Tibial nerve (tissue), 4 donors: ENCODE data around the gene BNIP5.

Experiments
- EP300 ChIP-seq, 2 donors: sonication (generic); formaldehyde crosslinking; IDR thresholded peaks; one replicate each; pipeline ENCODE4 v1.6.1; 2017; ENCODE audit warnings: antibody characterized with exemption in 2 of 2, mild to moderate bottlenecking in 1 of 2
- POLR2A ChIP-seq, 2 donors: fragments of 450-650 bp; IDR thresholded peaks; one replicate each; pipeline ENCODE4 v1.6.1; 2017; ENCODE audit warnings: antibody characterized with exemption in 2 of 2, mild to moderate bottlenecking in 2 of 2, moderate library complexity in 2 of 2
- TF ChIP-seq, protein P1 (sequence below), 5 experiments: fragments of 200-600 bp in 3 of 5; fragments of 450-650 bp in 2 of 5; sonication (generic) in 3 of 5; IDR thresholded peaks; one replicate each; pipeline ENCODE4 v1.5.1; 2016 to 2019; ENCODE audit warnings: antibody characterized with exemption in 5 of 5, mild to moderate bottlenecking in 3 of 5, moderate library complexity in 2 of 5

DNA sequence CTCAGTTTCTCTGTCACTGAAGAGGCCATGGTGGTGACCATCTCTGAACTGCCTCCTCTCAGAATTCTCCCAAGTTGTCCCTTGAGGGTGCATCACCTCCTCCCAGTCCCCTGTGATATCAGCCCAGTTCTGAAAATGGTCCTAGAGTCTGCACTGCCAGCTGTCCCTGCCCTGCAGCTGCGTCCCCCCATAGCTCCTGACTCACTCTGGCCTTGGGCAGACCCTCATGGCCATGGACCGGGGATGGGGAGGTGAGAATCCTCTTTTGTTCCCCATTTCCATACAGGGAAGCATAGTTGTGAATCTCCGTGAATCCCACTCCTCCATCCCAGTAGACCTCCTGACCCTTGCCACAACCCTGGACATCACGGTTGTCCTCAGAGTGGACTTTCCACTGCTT lies 46.3 kb upstream of the BNIP5 start:
- TF ChIP-seq POLR2A (IDR thresholded peaks at IDR 0.05) (no peak), EP300 (IDR thresholded peaks at IDR 0.05) (no peak)
- TF ChIP-seq, protein P1, sequence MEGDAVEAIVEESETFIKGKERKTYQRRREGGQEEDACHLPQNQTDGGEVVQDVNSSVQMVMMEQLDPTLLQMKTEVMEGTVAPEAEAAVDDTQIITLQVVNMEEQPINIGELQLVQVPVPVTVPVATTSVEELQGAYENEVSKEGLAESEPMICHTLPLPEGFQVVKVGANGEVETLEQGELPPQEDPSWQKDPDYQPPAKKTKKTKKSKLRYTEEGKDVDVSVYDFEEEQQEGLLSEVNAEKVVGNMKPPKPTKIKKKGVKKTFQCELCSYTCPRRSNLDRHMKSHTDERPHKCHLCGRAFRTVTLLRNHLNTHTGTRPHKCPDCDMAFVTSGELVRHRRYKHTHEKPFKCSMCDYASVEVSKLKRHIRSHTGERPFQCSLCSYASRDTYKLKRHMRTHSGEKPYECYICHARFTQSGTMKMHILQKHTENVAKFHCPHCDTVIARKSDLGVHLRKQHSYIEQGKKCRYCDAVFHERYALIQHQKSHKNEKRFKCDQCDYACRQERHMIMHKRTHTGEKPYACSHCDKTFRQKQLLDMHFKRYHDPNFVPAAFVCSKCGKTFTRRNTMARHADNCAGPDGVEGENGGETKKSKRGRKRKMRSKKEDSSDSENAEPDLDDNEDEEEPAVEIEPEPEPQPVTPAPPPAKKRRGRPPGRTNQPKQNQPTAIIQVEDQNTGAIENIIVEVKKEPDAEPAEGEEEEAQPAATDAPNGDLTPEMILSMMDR (IDR thresholded peaks at IDR 0.05): no peak
